NCI-H146 (cell line): Measurements from ENCODE around the gene DUOXA2.
"Not testable (repeated sequence)": the region's sequence is repeated elsewhere in the genome, so short reads cannot be mapped to it uniquely, and the experiment has no call there.

Source experiments
- DNase-seq: peaks from one replicate; lab custom pipeline; 2025; lab: John Stamatoyannopoulos, UW

The DUOXA2 gene

DNA sequence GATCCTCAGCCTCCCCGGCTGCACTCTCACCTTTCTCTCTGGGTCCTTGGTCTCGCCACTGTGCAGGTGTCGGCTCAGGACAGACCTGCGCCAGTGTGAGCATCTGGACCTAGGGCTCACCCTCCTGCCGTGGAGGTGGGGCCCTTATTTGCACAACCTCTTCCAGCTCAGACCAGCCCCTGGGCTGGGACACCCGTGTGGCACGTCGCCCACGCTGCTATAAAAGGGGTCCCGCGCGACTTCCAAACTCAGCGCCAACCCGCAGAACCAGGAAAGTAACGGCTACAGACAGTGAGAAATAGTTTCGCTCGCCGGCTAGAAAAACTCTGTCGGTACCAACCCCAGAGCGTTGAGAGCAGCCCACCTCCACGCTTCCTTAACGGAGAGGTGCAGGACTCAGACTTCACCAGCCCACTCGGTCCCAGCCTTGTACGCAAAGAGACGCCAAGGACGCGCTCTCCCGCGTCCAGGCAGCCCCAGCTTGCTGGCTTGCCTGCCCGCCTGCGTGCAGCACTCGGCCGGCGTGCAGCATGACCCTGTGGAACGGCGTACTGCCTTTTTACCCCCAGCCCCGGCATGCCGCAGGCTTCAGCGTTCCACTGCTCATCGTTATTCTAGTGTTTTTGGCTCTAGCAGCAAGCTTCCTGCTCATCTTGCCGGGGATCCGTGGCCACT lies at the start of gene DUOXA2, which contains the start of gene DUOX2:
TSS of gene DUOXA2 (plus strand) at position 251 of the 675 bp plus-strand sequence. CDS start at position 531, 280 bp downstream.
TSS of gene DUOX2 (minus strand) at position 97 of the 675 bp plus-strand sequence. CDS start 761 bp downstream, outside the sequence.
- peak; percentile 12 for DNase-seq

DNA sequence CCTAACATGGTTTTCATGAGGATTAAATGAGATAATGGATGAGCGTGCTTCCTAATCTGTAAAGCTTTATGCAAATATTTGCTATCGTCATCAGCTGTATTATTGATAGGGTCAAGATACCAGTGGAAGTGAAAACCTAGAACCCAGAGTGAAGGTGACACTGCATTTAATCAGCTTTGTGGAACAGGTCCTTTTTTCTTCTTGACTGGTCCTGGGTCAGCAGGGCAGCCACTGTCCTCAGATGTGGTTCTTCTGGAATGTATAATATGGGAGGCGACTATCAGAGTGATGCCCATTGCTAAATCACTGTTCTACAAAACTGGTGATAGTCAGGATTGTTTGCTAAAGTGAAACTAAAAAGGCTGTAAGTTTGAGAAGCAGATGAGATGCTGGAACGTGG lies 49.7 kb upstream of the DUOXA2 start:
- no peak for DNase-seq

DNA sequence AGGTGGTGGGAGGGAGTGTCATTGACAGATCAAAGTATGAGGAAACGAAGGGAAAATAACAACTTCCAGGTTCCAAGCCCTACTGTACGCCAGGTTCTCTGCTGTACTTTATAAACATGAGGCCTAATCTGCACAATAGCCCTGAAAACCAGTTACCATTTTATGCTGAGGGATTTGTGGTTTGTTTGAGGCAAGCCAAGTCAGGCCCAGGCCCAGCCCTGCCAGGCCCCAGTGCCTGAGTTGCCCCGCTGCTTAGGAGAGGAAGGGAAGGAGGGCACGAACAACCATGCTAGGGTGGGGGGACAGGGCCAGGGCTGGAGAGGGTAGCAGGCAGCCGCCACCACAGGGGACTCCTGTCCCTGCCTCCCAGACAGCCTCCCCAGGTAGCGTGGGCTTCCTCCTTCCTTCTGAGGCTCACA lies 44.2 kb upstream of the DUOXA2 start:
- DNase-seq, result not testable (repeated sequence)

DNA sequence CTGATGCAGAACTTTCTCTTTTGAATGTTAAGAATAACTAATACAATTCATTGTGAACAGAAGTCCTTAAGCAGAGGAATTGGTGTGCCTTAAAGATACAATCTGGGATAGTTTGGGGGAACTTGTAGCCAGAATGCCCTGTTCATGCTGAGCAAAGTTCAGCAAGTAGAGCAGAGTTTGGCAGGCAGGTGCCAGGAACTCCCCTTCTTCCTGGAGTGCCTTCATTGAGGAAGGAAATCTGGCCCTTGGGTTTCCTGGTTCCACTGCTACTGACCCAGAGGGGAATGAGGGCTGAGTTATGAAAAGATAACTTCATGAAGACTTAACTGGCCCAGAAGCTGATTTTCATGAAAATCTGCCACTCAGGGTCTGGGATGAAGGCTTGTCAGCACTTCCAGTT lies 40.5 kb upstream of the DUOXA2 start:
- DNase-seq, result not testable (repeated sequence)

DNA sequence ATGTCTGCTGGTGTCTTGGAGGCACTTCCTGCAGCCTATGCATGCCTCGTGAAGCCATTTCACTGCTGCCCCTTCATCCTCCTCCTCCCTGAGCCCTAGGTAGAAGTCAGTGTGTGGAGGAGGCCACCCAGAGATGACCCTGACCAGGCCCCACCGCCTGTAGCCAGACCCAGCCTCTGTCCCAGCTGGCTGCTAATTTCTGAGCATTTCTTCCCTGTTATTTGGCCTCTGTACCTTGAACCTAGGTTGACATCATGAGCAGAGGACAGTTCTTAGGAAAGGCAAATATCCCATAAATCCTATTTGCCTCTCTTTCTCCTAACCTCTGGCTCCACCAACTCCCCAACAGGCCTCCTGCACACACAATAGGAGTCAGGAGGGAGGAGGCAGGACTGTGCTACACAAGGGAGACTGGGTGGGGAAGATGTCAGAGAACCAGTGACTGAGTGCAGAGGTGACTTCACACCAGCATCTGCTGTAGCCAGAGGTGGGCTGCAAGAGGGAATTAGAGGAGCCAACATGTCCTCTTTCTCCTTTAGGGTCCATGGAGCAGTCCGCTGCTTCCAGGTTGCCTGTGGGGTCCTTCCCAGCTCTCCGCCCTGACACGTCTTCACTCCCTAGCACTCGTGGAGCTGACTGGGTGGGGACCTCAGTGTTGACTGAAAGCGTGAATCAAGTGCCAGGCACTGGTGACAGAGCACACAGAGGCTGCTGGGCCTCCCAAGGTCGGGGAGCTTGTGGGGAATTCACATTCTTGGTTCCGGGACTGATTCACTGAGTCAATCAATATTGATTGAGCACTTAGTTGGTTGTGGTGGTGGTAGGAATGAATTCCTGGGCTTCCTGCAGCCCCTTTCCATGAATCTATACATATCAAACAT lies 38.4 kb upstream of the DUOXA2 start:
- DNase-seq, result not testable (repeated sequence)

DNA sequence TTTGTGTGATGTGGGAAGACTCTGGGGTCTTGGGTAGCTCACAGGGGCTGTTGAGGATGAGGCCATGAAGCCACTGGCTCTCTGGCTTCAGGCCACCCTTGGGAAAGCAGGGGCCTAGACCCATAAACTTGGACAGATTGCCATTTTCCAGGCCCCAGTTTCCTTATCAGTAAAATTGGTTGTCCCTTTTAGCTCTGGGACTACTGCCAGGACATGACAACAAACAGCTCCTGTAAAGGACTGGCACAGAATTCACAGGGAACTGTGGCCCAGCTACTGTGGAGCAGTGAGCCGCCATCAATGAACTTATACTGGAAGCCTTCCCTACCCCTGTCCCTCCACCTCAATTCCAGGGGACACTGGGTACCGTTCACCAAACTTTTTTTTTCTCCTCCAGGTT lies 36.7 kb upstream of the DUOXA2 start:
- not testable (repeated sequence) for DNase-seq

DNA sequence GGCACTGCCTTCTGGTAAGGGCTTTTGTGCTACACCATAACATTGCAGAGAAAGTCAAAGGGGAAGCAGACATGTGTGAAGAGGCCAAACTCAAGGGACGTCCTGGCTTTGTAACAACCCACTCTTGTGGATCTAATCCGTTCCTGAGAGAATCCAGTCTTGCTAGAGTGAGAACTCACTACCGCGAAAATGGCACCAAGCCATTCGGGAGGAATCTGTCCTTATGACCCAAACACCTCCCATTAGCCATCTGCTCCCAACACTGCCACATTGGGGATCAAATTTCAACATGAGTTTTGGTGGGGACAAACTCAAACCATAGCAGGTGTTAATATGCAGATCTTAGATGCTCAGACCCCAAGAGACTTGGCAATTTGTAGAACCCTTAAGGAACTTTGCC lies 34.9 kb upstream of the DUOXA2 start:
- not testable (repeated sequence) for DNase-seq

DNA sequence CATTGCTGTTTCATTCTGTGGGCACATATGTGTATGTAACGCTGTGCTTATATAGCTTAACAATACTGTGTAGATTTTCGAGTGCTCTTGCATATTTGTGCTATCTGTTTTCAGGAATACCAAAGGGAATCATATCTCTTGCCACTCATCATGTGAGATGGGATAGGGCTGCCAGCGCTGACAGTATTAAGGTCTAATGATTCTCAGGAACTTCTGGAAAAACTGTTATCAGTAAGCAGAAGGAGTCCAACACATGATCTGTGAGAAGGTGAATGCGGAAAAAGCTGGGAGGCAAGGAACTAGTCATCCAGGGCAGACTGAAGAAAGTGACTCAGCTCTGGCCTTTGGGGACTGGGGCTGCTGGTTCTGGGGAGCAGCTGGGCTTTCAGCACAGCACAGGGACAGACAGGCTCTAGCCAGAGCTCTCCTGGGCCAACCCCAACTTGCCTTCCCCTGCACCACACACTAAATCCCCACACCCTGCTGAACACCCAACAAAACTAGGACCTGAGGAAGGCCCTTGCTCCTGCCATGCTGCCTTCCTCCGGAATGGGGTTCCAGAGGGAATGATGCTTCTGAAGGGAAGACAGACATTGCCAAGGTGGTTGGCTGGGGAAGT lies 34.4 kb upstream of the DUOXA2 start:
- not testable (repeated sequence) for DNase-seq

DNA sequence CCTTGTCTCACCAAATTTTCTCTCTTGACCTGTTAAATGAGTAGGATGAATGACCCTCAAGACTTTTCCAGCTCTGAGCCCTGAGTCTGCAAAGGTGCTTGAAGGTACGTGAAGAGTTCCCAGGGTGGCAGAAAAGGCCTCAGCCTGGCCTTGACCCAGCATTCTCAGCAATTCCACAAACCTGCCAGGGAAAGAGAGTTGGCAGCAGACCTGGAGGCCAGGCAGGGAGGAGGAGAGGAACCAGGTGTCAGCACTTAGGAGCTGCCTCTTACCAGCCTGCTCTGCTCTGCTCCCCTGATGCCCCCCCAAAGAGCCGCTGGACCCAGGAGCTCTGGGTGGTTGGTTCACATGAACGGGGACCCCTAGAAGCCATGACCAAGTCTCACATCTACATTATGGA lies 33.5 kb upstream of the DUOXA2 start:
- DNase-seq, result not testable (repeated sequence)

DNA sequence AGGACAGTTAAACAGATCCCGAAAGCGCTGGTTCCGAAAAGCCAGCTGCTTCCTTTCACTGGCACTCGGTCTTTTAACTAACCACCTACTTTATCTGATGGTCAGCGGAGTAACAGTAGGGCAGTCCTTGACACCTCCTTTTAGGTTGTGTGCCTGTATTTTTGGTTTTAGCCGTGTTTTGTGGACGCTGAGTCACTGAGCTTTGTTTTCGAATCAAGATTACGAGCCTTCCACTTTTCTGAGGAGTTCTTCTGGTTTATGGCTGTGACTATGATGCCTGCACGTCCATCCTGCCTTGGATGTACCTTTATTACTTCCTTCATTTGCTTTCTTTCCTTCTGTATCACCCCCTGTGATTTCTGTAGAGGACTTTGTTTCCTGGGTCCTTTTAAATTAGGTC lies 31.7 kb upstream of the DUOXA2 start:
- DNase-seq, result not testable (repeated sequence)

DNA sequence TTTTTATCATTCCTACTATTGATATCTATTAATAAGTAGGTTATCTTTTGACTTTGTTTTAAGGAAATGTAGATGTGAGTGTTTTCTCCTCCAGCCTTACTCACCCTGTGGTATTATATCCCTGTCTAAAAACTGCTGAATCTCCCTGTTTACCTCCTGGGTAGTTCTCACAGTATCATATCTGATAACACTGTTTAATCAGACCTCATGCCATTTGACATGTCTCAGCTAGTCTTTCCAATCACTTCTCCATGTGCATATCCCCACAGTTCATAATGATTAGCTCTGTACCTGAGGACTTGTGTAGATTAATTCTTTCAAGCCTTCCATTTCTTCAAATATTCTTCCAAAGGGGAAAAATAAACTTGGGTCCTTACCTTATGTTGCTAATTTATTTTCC lies 30.9 kb upstream of the DUOXA2 start:
- DNase-seq, result peak; percentile 47

DNA sequence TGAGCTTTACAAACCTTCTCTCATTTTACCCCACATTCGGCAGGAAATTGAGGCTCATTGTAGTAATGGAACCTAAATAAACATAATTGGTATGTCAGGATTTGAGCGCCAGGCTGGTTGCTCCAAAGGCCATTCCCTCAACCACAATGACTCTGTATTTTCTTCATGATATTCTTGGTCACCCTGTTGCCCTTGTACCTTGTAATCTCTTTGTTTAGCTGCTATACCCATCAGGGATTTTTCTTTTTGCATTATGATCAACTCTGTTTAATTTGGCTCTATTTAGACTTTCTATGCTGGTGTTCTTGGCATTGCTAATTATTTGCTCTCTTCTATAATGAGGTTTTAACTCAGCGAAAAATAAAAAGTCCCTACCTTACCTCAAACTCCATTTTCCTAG lies 30.0 kb upstream of the DUOXA2 start:
- DNase-seq, result peak; percentile 26

DNA sequence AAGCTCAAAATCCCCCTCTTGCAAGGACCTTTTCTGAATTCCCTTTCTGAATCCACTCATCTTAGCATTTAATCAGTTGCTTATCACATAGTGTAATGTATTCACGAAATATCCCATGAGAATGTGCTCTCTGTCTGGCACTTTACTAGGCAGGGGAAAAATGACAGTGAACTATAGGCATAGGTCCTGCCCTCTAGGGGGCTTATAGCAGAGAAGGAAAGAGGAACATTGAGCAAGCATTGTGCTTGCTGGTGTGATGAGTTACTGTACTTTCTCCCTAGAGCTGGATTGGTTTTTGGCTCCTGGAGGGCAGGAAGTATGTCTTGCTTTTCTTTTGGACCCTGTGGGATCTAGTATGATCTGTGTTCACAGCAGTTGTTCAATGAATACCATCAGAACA lies 26.6 kb upstream of the DUOXA2 start:
- DNase-seq, result no peak

DNA sequence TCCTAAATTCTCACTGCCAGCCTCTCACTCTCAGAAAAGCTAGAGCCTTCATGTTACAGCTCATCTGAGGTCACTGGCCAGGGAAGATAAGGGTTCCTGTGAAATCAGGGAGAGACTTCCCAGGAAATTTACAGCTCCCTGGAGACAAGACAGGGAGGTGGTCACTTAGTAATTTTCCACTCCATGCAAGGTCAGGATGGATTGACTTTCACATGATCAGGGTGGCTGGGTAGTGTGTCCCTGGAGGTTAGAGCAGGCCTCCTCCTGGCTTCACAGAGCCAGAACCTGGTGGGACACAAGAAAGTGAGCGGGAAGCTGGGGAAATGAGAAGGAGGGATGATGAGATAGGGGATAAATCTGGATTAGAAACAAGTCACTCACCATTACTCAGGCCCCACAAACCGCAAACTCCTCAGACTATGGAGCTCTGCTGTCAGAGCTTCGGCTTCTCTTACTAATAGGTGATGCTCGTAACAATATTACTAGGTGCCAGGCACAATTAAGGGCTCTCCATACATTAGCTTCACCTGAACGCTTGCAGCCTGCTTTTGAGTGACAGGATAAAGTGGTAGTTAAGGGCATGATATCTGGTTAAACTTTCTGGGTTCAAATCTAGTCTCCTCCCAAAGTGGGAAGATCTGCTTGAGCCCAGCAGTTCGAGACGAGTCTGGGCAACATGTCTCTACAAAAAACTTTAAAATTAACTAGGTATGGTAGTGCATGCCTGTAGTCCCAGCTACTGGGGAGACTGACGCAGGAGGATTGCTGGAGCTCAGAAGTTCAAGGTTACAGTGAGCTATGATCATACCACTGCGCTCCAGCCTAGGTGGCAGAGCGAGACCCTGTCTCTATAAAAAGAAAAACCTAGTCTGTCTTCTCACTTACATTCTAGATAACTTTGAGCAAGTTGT lies 25.1 kb upstream of the DUOXA2 start:
- no peak for DNase-seq

DNA sequence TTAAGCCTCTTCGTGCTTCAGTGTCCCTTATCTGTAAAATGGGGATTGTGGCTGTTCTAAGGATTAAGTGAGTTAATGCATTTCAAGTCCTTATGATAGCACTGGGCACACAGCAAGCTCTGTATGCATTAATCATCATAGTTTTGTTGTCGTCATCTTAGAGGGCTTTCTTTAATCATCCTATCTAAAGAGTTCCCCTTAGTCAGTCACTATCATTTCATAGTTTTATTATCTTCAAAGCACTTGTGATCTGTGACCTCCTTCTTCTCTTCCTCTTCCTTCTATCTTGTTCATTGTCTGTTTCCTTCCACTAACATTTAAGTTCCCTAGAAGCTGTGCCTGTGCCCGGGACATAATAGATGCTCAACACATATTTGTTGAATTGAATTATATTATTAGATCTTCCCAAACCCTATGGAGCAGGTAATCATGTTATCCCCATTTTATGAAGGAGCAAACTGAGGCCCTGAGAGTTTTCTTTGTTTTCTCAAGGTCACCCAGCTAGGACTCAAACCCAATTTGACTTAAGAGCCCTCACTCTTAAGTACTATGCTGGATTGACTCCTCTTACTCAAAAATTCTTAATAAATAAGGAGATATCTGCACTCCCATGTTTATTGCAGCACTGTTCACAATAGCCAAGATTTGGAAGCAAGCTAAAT lies 24.3 kb upstream of the DUOXA2 start:
- no peak for DNase-seq

DNA sequence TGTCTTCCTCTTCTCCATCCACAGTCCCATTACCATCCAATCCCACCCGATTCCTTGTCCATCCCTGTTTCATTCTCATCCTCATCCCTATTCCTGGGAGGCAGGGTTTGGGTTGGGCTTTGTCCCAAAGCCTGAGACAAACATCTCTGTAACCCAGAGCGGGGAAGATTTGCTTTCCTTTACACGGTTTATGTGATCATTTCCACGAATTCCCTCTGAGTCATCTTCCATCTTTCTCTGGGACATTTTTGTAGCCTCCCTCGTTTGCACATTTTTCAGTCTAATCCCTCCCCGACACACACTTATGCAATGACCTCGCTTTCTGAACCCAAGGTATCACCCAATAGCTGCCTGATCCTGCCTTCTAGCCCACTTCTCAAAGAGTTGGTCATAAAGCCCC lies 23.0 kb upstream of the DUOXA2 start:
- DNase-seq, result no peak

DNA sequence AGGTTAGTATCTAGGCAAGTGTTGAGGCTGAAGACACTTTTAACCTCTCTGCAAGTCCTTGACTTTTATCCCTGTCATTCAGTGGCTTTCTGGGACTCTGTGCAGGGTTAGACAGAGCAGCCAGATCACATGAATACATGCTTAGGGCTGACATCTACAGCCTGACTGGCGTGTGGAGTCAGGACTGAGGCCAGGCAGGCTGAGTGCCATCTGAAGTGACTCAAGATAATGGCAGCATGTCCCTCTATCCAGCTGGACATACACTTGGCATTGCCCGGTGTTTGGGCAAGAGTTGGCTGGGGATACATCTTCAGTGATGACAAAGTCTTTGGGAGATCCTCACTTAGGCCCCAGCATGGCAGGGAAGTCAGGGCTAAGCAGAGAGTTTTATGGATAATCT lies 22.6 kb upstream of the DUOXA2 start:
- no peak for DNase-seq

DNA sequence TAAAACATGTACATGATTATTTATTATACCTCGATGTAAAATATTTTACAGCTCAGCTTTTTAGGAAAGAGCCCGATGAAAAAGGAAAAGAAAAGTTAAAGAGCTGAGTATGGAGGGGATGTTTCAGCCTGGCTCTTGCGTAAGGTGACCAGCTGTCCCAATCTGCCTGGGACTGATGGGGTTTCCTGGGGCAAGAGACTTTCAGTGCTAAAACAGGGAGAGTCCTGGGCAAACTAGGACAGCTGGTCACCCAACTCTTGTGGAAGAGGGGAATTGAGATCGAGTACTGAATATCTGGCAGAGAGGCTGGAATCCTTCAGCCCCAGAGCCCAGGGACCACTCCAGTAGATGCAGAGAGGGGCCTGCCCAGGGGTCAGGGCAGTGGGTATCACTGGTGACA lies 21.1 kb upstream of the DUOXA2 start:
- no peak for DNase-seq

DNA sequence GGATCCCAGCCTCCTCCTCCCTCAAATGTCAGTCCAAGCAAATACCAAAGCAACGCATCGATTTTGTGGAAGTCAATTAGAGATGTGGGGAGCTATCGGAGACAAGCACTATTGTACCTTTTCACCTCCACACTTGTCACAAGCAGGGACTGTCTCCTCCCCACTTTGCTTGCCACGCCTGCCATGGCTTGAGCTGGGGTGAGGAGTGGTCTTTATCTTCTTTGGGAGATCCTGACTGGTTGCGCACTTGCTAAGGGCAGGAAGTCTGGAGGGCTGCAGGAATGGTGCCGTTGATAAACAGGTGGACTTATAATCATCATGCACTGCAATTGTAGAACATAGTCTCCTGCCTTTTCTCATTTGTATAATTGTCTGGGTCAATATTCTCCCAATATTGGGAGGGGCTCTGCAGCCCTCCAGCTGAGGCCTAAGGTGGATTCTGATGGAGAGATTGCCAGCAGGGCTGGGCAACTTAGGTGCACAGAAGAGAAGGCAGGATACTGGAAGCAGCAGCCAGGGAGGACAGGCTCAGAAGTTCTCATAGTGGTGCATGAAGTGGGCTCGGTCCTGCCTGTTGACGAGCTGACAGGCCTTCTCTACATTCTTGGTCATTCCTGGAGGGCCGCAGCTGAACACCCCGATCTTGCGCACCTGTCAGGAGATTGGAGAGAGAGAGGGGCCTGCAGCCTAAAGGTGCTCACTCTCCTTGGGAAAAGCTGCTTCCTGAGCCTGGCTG lies 20.3 kb upstream of the DUOXA2 start:
- no peak for DNase-seq

DNA sequence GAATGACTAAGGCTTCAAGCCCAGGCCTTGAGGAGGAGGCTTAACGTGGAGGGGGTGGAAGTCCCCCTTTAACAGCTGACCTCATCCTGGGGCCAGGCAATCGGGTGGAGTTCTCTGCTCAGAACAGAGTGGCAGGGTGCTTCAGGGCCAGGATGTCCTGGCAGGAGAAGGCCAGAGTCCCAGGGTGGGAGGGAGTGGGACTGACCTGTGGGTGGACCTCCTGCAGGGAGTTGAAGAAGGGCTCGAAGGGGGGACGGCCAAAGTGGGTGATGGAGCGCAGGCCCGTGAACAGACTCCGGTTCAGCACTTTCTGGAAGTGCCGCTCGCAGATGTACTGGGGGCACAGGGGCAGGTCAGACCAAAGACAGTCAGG lies 19.8 kb upstream of the DUOXA2 start:
- no peak for DNase-seq
